GM23248 (cell line): Measurements from ENCODE around the gene CACHD1. TPM values are rescaled to one million over a fixed set of nuclear protein-coding genes. Genes with fewer than 3 reads are reported as not detected.

ENCODE experiments used
- DNase-seq: peaks from one replicate; pipeline ENCODE4 v3.0.0-alpha.2; 2015
- H2AFZ ChIP-seq: fragments of 200-600 bp; sonication (generic); 2 replicates; pipeline ENCODE4 v1.6.1; 2016; ENCODE audit warnings: antibody characterized with exemption
- H3F3A ChIP-seq: fragments of 200-600 bp; sonication (generic); 2 replicates; pipeline ENCODE4 v1.6.1; 2016; ENCODE audit warnings: mild to moderate bottlenecking, antibody characterized with exemption, mixed run types; ENCODE audit not compliant: insufficient read depth
- H3K27ac ChIP-seq: fragments of 200-600 bp; sonication (generic); 2 replicates; pipeline ENCODE4 v1.5.1; 2016; ENCODE audit warnings: mild to moderate bottlenecking
- H3K27me3 ChIP-seq: fragments of 200-600 bp; sonication (generic); replicated peaks from 2 replicates; pipeline ENCODE4 v1.6.1; 2016; ENCODE audit warnings: mild to moderate bottlenecking; ENCODE audit not compliant: insufficient read depth
- H3K36me3 ChIP-seq: fragments of 200-600 bp; sonication (generic); 2 replicates; pipeline ENCODE4 v1.6.1; 2016; ENCODE audit warnings: low read depth, mild to moderate bottlenecking
- H3K4me1 ChIP-seq: fragments of 200-600 bp; sonication (generic); 2 replicates; pipeline ENCODE4 v1.6.1; 2016; ENCODE audit warnings: mild to moderate bottlenecking; ENCODE audit not compliant: insufficient read depth
- H3K4me2 ChIP-seq: fragments of 200-600 bp; sonication (generic); one replicate; pipeline ENCODE4 v1.6.1; 2016; ENCODE audit warnings: mild to moderate bottlenecking; ENCODE audit not compliant: unreplicated experiment
- H3K4me3 ChIP-seq: fragments of 200-600 bp; sonication (generic); 2 replicates; pipeline ENCODE4 v1.5.1; 2016; ENCODE audit warnings: mild to moderate bottlenecking
- H3K79me2 ChIP-seq: fragments of 200-600 bp; sonication (generic); 2 replicates; pipeline ENCODE4 v1.6.1; 2016; ENCODE audit warnings: mild to moderate bottlenecking; ENCODE audit not compliant: insufficient read depth
- H3K9ac ChIP-seq: fragments of 200-600 bp; sonication (generic); 2 replicates; pipeline ENCODE4 v1.6.1; 2016; ENCODE audit warnings: mild to moderate bottlenecking
- H3K9me2 ChIP-seq: fragments of 200-600 bp; sonication (generic); 2 replicates; pipeline ENCODE4 v1.6.1; 2016; ENCODE audit warnings: mixed run types, mild to moderate bottlenecking, moderate library complexity; ENCODE audit not compliant: insufficient read depth
- H3K9me3 ChIP-seq: fragments of 200-600 bp; sonication (generic); one replicate; pipeline ENCODE4 v1.6.1; 2017; ENCODE audit warnings: low read depth
- H4K20me1 ChIP-seq: fragments of 200-600 bp; sonication (generic); 2 replicates; pipeline ENCODE4 v1.6.0; 2016; ENCODE audit not compliant: insufficient read depth
- EZH2 ChIP-seq: fragments of 200-600 bp; sonication (generic); IDR thresholded peaks from 2 replicates; pipeline ENCODE4 v1.6.1; 2018; ENCODE audit warnings: antibody characterized with exemption, mild to moderate bottlenecking; ENCODE audit not compliant: insufficient read depth, poor library complexity, severe bottlenecking
- EZH2phosphoT487 ChIP-seq: fragments of 200-600 bp; sonication (generic); IDR thresholded peaks from 2 replicates; pipeline ENCODE4 v1.6.1; 2018; ENCODE audit warnings: antibody characterized with exemption, moderate library complexity, mild to moderate bottlenecking, low read depth; ENCODE audit not compliant: insufficient read depth
- WGBS, 2 experiments: methylation state at CpG; one replicate each; pipeline ENCODE4 v1.1.6; 2015 to 2017; ENCODE audit warnings: low lambda C conversion rate in 2 of 2, low coverage in 1 of 2; ENCODE audit errors: missing lambda C conversion rate in 2 of 2; 5-methylcytosine and 5-hydroxymethylcytosine counted together
- in situ Hi-C: fragments of 300-500 bp; cut with MboI; formaldehyde crosslinking; loops from 2 replicates; pipeline ENCODE4 v1.15.0; 2020
- polyA plus RNA-seq: library from polyadenylated mRNA; unstranded; fragments of >200 nt; fragmentation: Nextera tagmentation; extraction: Ambion mirVana; gene quantifications from 2 replicates; pipeline ENCODE4 v1.2.1, GENCODE V29; 2016
- total RNA-seq: library from RNA; depleted of rRNA; stranded (reverse); fragments of >200 nt; shearing (Covaris generic); gene quantifications from 2 replicates; pipeline ENCODE4 v1.2.3, GENCODE V29; 2014

CACHD1 gene
- total and polyA plus RNA-seq, 2 experiments from 2014 or later: 1.9 to 9.3 TPM

GRCh38 chr1:64425521-64425920 is 44.4 kb upstream of the CACHD1 start:
- Histone ChIP-seq H3F3A (no peaks in the 10 kb centered on the region), H4K20me1 (no peaks in the 10 kb centered on the region), H3K27me3 (no peaks in the 10 kb centered on the region), H2AFZ (no peak overlapping the region), H3K9me2 (no peaks in the 10 kb centered on the region), H3K4me1 (no peaks in the 10 kb centered on the region), H3K4me2 (no peak overlapping the region), H3K27ac (no peak overlapping the region), H3K9ac (no peak overlapping the region), H3K4me3 (no peak overlapping the region), H3K9me3 (no peaks in the 10 kb centered on the region), H3K36me3 (no peaks in the 10 kb centered on the region), H3K79me2 (no peaks in the 10 kb centered on the region)
- WGBS, 2 experiments: 61 to 78% methylated on average over 2 of the region's 2 CpGs
- in situ Hi-C loops: no loop called here
- TF ChIP-seq EZH2phosphoT487 (no peak), EZH2 (no peak)
- DNase-seq: no peak

- Histone ChIP-seq H3F3A (no peaks in the 10 kb centered on the region), H2AFZ (no peak overlapping the region)
Measured at GRCh38 chr1:64426681-64427080, 43.2 kb upstream of the CACHD1 start.

GRCh38 chr1:64427879-64428278 is 42.0 kb upstream of the CACHD1 start:
- no peak for TF ChIP-seq EZH2
- TF ChIP-seq EZH2phosphoT487: no peak
- H3K79me2 ChIP-seq: no peaks in the 10 kb centered on the region
- no peaks in the 10 kb centered on the region for H3K4me1 ChIP-seq
- no peak overlapping the region for H3K4me3 ChIP-seq
- no peaks in the 10 kb centered on the region for H4K20me1 ChIP-seq
- no peaks in the 10 kb centered on the region for H3F3A ChIP-seq
- H2AFZ ChIP-seq: no peak overlapping the region
- no peak overlapping the region for H3K9ac ChIP-seq
- H3K27ac ChIP-seq: no peak overlapping the region
- no peaks in the 10 kb centered on the region for H3K9me2 ChIP-seq
- 58 to 62% methylated on average over 3 of the region's 3 CpGs for WGBS, 2 experiments
- no peaks in the 10 kb centered on the region for H3K36me3 ChIP-seq
- no peaks in the 10 kb centered on the region for H3K27me3 ChIP-seq
- no peaks in the 10 kb centered on the region for H3K9me3 ChIP-seq
- DNase-seq: no peak
- in situ Hi-C loops: no loop called here
- H3K4me2 ChIP-seq: no peak overlapping the region

More at GRCh38 chr1:64426681-64427080, 43.2 kb upstream of the CACHD1 start:
- Histone ChIP-seq H4K20me1 (no peaks in the 10 kb centered on the region), H3K27ac (no peak overlapping the region), H3K4me3 (no peak overlapping the region), H3K9ac (no peak overlapping the region), H3K79me2 (no peaks in the 10 kb centered on the region), H3K9me3 (no peaks in the 10 kb centered on the region), H3K36me3 (no peaks in the 10 kb centered on the region), H3K4me1 (no peaks in the 10 kb centered on the region), H3K4me2 (no peak overlapping the region), H3K9me2 (no peaks in the 10 kb centered on the region), H3K27me3 (no peaks in the 10 kb centered on the region)
- in situ Hi-C loops: no loop called here
- 11 to 19% methylated on average over 2 of the region's 2 CpGs for WGBS, 2 experiments
- no peak for TF ChIP-seq EZH2phosphoT487
- TF ChIP-seq EZH2: no peak
- no peak for DNase-seq

- Histone ChIP-seq H3K9me3 (no peaks in the 10 kb centered on the region), H2AFZ (no peak overlapping the region), H3F3A (no peaks in the 10 kb centered on the region), H3K27ac (no peak overlapping the region), H3K4me1 (no peaks in the 10 kb centered on the region), H3K27me3 (no peaks in the 10 kb centered on the region), H3K4me3 (no peak overlapping the region), H3K79me2 (no peaks in the 10 kb centered on the region), H3K9me2 (no peaks in the 10 kb centered on the region), H3K36me3 (no peaks in the 10 kb centered on the region), H4K20me1 (no peaks in the 10 kb centered on the region), H3K4me2 (no peak overlapping the region), H3K9ac (no peak overlapping the region)
- 82 to 89% methylated on average over 5 of the region's 5 CpGs for WGBS, 2 experiments
- in situ Hi-C loops: no loop called here
- TF ChIP-seq EZH2: no peak
- no peak for TF ChIP-seq EZH2phosphoT487
- no peak for DNase-seq
Measured at GRCh38 chr1:64433308-64433707, 36.6 kb upstream of the CACHD1 start.

GRCh38 chr1:64433747-64434146 is 36.2 kb upstream of the CACHD1 start:
- Histone ChIP-seq H3F3A (no peaks in the 10 kb centered on the region), H3K4me2 (no peak overlapping the region), H3K9ac (no peak overlapping the region), H3K9me2 (no peaks in the 10 kb centered on the region), H3K27ac (no peak overlapping the region), H3K9me3 (no peaks in the 10 kb centered on the region), H3K4me1 (no peaks in the 10 kb centered on the region), H3K36me3 (no peaks in the 10 kb centered on the region), H3K27me3 (no peaks in the 10 kb centered on the region), H2AFZ (no peak overlapping the region), H4K20me1 (no peaks in the 10 kb centered on the region), H3K4me3 (no peak overlapping the region), H3K79me2 (no peaks in the 10 kb centered on the region)
- 43 to 45% methylated on average over 3 of the region's 3 CpGs for WGBS, 2 experiments
- TF ChIP-seq EZH2 (no peak), EZH2phosphoT487 (no peak)
- in situ Hi-C loops: no loop called here
- DNase-seq: no peak
